ENCODE measurements around the gene FLNB. TPM values are rescaled to one million over a fixed set of nuclear protein-coding genes. Genes with fewer than 3 reads are reported as not detected.

FLNB gene
- total RNA-seq, 1 donor from 2014 or later: 216 TPM

DNA sequence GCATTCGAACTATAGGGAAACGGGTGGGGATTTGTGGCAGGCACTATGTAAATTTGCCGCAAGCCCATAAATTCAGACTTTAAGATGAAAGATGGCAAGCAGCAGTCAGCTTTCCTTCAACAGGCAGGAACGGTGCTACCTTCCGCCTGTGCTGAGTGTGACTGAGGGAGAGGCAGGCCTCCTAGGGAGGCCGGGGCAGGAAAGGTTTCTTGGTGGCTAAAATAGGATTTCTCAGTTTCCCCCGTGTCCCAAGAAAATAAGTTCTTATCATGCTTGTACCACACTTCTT, 12.5 kb downstream of the FLNB start:
- TF ChIP-seq, protein P1, sequence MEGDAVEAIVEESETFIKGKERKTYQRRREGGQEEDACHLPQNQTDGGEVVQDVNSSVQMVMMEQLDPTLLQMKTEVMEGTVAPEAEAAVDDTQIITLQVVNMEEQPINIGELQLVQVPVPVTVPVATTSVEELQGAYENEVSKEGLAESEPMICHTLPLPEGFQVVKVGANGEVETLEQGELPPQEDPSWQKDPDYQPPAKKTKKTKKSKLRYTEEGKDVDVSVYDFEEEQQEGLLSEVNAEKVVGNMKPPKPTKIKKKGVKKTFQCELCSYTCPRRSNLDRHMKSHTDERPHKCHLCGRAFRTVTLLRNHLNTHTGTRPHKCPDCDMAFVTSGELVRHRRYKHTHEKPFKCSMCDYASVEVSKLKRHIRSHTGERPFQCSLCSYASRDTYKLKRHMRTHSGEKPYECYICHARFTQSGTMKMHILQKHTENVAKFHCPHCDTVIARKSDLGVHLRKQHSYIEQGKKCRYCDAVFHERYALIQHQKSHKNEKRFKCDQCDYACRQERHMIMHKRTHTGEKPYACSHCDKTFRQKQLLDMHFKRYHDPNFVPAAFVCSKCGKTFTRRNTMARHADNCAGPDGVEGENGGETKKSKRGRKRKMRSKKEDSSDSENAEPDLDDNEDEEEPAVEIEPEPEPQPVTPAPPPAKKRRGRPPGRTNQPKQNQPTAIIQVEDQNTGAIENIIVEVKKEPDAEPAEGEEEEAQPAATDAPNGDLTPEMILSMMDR (IDR thresholded peaks at IDR 0.05; ENCODE audit: unreplicated experiment): no peak
- Mint-ChIP-seq H3K27ac (ENCODE audit: unreplicated experiment) (peak overlapping the region; percentile 89), H3K27me3 (ENCODE audit: unreplicated experiment) (no peaks in the 10 kb centered on the region), H3K4me1 (ENCODE audit: unreplicated experiment) (peaks cover 32% of the 10 kb centered on the region), H3K4me3 (ENCODE audit: unreplicated experiment) (no peak overlapping the region), H3K9me3 (ENCODE audit: unreplicated experiment) (no peaks in the 10 kb centered on the region), H3K36me3 (ENCODE audit: low read depth, unreplicated experiment) (no peaks in the 10 kb centered on the region)
- no peak for DNase-seq (ENCODE audit: low spot score)

DNA sequence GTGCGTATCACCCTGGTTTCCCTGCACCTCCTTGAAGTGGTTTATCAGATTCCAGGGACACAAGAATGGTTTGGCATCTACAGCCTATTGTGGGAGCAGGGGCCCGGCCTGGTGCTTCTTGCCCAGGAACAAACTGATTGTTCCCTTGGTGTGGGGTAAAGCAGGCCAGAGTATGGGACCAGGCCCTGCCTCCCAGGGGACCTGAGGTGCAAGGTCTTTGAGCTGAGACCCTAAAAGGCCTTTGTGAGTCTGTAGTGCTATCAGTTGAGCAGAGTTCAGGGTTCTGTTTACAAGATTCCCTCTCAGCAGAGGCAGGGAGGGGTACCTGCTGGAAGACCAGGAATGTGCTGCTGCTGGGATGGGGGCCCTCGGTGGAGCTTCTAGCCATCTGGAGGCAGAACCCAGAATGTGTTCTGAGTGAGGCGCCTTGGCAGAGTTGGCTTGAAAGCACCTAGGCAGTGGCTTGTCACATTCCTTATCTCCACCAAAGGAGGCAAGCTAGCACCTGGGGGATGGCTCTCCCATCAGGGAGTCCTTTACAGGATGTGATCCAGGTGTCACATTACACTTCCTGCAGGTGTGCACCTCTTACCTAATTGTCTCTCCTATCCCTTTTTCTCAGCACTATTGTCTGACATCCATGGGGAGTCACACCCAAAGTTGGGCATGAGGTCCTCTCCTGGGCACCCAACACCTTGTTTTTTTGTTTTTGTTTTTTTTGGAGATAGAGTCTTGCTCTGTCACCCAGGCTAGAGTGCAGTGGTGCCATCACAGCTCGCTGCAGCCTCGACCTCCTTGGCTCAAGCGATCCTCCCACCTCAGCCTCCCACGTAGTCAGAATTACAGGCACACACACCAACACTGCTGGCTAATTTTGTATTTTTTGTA, 13.1 kb downstream of the FLNB start:
- Mint-ChIP-seq H3K36me3 (ENCODE audit: low read depth, unreplicated experiment) (no peaks in the 10 kb centered on the region), H3K27ac (ENCODE audit: unreplicated experiment) (peak overlapping the region; percentile 89), H3K4me3 (ENCODE audit: unreplicated experiment) (no peak overlapping the region), H3K9me3 (ENCODE audit: unreplicated experiment) (no peaks in the 10 kb centered on the region), H3K4me1 (ENCODE audit: unreplicated experiment) (peaks cover 32% of the 10 kb centered on the region), H3K27me3 (ENCODE audit: unreplicated experiment) (no peaks in the 10 kb centered on the region)
- TF ChIP-seq, protein P1 (IDR thresholded peaks at IDR 0.05; ENCODE audit: unreplicated experiment): no peak
- no peak for DNase-seq (ENCODE audit: low spot score)

DNA sequence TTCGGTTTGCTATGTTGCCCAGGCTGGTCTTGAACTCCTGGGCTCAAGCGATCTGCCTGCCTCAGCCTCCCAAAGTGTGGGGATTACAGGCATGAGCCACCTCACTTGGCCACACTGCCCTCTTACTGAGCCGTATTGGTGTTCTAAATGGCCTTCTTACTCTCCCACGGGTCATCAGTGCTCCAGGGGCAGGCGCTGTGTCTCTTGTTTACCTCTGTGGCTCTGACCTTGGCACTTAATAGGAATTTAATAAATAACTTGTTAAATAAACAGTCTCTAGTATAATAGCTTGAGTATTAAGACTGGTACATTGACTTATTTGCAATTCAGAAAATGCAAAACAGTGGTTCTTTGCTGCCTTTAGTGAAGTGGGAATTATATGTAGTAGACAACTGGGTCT, 13.7 kb downstream of the FLNB start:
- Mint-ChIP-seq H3K27me3 (ENCODE audit: unreplicated experiment) (no peaks in the 10 kb centered on the region), H3K4me1 (ENCODE audit: unreplicated experiment) (peaks cover 32% of the 10 kb centered on the region), H3K27ac (ENCODE audit: unreplicated experiment) (no peak overlapping the region), H3K9me3 (ENCODE audit: unreplicated experiment) (no peaks in the 10 kb centered on the region), H3K4me3 (ENCODE audit: unreplicated experiment) (no peak overlapping the region), H3K36me3 (ENCODE audit: low read depth, unreplicated experiment) (no peaks in the 10 kb centered on the region)
- DNase-seq (ENCODE audit: low spot score): no peak
- TF ChIP-seq, protein P1 (IDR thresholded peaks at IDR 0.05; ENCODE audit: unreplicated experiment): no peak

DNA sequence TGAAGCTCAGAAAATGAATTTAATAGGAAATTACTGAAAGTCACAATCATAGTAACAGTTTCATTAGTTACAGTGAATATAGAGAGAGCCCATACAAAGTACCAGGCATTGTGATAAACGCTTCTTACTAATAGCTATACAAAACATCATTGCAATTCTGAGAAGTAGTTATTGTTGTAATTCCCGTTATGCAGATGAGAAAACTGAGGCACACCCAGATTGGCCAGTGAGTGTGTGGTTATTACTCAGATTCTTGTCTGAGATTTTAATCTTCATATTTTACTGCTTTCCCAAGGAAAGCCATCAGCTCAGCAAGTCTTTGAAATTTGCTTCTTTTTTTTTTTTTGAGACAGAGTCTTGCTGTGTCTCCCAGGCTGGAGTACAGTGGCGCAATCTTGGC, 14.3 kb downstream of the FLNB start:
- H3K4me3 Mint-ChIP-seq (ENCODE audit: unreplicated experiment): no peak overlapping the region
- peaks cover 32% of the 10 kb centered on the region for H3K4me1 Mint-ChIP-seq (ENCODE audit: unreplicated experiment)
- no peaks in the 10 kb centered on the region for H3K36me3 Mint-ChIP-seq (ENCODE audit: low read depth, unreplicated experiment)
- TF ChIP-seq, protein P1 (IDR thresholded peaks at IDR 0.05; ENCODE audit: unreplicated experiment): no peak
- H3K9me3 Mint-ChIP-seq (ENCODE audit: unreplicated experiment): no peaks in the 10 kb centered on the region
- H3K27ac Mint-ChIP-seq (ENCODE audit: unreplicated experiment): no peak overlapping the region
- no peaks in the 10 kb centered on the region for H3K27me3 Mint-ChIP-seq (ENCODE audit: unreplicated experiment)
- no peak for DNase-seq (ENCODE audit: low spot score)

DNA sequence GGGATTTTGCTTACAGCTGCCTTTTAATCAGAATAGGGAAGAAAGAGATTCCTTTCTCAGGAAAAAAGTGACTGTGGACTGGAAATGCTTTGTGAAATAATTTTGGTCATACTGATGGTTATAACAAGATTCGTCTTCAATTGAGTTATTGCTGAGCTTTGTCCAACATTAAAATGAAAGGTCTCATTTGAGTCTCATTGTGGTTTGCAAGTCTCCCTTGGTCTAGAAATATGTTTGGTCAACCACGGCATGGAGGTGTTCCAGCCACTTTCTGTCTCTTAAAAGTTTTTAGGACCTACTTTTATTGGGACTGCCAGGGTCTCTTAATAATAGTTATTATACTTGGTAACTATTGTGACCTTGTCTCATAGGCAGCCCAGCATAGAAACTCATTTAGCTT, 15.3 kb downstream of the FLNB start:
- TF ChIP-seq, protein P1 (IDR thresholded peaks at IDR 0.05; ENCODE audit: unreplicated experiment): no peak
- Mint-ChIP-seq H3K9me3 (ENCODE audit: unreplicated experiment) (no peaks in the 10 kb centered on the region), H3K4me3 (ENCODE audit: unreplicated experiment) (no peak overlapping the region), H3K36me3 (ENCODE audit: low read depth, unreplicated experiment) (peaks cover 5% of the 10 kb centered on the region), H3K27ac (ENCODE audit: unreplicated experiment) (no peak overlapping the region), H3K27me3 (ENCODE audit: unreplicated experiment) (no peaks in the 10 kb centered on the region), H3K4me1 (ENCODE audit: unreplicated experiment) (peaks cover 33% of the 10 kb centered on the region)
- no peak for DNase-seq (ENCODE audit: low spot score)

Measured in endothelial cell (in vitro differentiated cells).